Lower leg skin (tissue), 3 donors: ENCODE measurements around the gene CTXND2.

Experiments used
- POLR2A ChIP-seq, 2 donors: fragments of 450-650 bp; IDR thresholded peaks; one replicate each; pipeline ENCODE4 v1.6.1; 2016 to 2017; ENCODE audit warnings: antibody characterized with exemption in 2 of 2, mild to moderate bottlenecking in 1 of 2, moderate library complexity in 1 of 2
- TF ChIP-seq, protein P1 (sequence below), 3 donors: fragments of 450-650 bp; IDR thresholded peaks; one replicate each; pipeline ENCODE4 v1.5.1; 2016; ENCODE audit warnings: antibody characterized with exemption in 3 of 3, mild to moderate bottlenecking in 3 of 3, moderate library complexity in 2 of 3

DNA sequence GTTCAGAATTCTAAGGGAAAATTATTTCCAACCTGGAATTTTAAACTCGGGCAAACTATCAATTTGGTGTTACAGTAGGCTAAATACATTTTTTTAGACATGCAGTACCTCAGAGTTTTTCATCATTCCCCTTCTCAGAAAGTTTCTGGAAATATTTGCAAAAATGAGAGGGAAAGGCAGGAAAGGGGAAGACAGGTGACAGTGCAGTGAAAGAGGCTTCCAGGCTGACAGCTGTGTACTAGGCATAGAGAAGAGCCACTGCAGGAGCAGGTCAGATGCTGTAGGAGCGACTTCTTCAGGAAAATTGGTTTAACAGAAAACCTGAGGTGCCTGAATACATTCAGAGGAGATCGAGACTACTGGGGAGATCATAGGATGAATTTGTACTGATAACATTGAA is 67.8 kb downstream of the CTXND2 start:
- TF ChIP-seq, protein P1, sequence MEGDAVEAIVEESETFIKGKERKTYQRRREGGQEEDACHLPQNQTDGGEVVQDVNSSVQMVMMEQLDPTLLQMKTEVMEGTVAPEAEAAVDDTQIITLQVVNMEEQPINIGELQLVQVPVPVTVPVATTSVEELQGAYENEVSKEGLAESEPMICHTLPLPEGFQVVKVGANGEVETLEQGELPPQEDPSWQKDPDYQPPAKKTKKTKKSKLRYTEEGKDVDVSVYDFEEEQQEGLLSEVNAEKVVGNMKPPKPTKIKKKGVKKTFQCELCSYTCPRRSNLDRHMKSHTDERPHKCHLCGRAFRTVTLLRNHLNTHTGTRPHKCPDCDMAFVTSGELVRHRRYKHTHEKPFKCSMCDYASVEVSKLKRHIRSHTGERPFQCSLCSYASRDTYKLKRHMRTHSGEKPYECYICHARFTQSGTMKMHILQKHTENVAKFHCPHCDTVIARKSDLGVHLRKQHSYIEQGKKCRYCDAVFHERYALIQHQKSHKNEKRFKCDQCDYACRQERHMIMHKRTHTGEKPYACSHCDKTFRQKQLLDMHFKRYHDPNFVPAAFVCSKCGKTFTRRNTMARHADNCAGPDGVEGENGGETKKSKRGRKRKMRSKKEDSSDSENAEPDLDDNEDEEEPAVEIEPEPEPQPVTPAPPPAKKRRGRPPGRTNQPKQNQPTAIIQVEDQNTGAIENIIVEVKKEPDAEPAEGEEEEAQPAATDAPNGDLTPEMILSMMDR (IDR thresholded peaks at IDR 0.05): no peak
- no peak for TF ChIP-seq POLR2A (IDR thresholded peaks at IDR 0.05)
